ENCODE results near the gene PI4K2B.
"Not testable (repeated sequence)": the region's sequence is repeated elsewhere in the genome, so short reads cannot be mapped to it uniquely, and the experiment has no call there.

The PI4K2B gene

DNA sequence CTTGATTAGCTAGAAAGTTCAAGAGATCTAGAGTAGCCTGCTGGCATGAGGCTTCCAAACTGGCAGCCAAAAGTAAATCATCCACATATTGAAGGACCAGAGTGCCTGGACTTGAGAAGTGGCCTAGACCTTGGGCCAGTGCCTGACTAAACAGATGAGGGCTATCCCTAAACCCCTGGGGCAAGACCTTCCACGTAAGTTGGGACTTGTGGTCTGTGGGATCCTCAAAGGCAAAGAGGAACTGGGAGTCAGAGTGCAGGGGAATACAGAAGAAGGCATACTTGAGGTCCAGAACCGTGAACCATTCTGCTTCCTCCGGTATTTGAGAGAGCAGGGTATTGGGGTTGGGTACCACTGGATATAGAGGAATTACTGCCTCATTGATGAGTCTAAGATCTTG, 8.4 kb downstream of the PI4K2B start:
- not testable (repeated sequence) for DNase-seq (ENCODE audit: low read depth)

DNA sequence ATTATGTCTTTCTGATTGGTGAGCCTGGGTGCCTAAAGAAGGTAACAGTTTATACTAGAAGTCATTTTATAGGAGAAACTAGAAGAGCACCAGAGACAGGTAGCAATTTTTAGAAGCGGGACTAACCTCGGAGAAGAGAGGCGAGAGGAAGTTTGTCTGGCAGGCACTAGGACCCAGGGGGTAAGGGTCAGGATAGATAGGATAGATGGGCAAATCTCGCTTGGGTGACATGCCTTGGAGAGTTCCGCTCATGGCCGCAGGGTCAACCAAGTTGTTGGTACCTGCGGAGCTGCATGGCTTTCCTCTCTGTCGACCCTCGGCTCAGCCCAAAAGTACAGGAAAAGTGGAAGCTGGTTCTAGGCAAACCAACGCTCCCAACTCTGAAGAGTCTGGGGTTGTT, 11.3 kb downstream of the PI4K2B start:
- DNase-seq (ENCODE audit: low read depth) = no peak

DNA sequence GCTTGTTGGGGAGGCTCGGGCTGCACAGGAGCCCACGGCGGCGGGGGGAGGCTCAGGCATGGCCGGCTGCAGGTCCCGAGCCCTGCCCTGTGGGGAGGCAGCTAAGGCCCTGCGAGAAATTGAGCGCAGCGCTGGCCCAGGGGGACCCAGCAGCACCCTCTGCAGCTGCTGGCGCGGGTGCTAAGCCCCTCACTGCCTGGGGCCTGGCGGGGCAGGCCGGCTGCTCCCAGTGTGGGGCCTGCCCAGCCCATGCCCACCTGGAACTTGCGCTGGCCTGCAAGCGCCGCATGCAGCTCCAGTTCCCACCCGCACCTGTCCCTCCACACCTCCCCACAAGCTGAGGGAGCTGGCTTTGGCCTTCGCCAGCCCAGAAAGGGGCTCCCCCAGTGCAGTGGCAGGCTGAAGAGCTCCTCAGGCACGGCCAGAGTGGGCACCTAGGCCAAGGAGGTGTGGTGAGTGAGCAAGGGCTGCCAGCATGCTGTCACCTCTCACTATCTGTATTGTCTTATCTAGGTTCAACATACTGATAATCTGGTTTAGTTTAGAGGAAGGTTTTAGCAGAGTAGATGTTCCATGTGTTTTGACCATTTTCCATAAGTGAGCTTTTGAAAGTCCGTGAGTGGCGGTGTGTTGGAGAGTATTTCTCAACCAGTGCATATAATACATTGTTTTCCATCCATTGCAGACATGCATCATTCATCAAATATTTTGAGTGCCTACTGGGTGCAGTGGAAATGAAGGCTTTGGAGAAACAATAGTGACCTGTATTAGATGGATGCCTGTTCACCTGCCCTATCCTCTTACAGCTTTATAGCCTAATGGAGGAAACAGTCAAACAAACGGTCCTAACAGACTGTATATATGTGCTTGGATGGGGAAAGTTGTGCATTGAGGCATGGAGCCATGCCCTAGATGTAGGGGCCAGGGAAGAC, 13.1 kb downstream of the PI4K2B start:
- DNase-seq (ENCODE audit: low read depth) = no peak

DNA sequence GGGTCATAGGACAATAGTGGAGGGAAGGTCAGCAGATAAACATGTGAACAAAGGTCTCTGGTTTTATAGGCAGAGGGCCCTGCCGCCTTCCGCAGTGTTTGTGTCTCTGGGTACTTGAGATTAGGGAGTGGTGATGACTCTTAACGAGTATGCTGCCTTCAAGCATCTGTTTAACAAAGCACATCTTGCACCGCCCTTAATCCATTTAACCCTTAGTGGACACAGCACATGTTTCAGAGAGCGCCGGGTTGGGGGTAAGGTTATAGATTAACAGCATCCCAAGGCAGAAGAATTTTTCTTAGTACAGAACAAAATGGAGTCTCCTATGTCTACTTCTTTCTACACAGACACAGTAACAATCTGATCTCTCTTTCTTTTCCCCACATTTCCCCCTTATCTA, 15.0 kb downstream of the PI4K2B start:
- not testable (repeated sequence) for DNase-seq (ENCODE audit: low read depth)

- DNase-seq (ENCODE audit: low read depth) = not testable (repeated sequence)
Measured at GRCh38 chr4:25249494-25249893, 15.7 kb downstream of the PI4K2B start.

- no peak for DNase-seq (ENCODE audit: low read depth)
Measured at GRCh38 chr4:25252230-25253070, 18.6 kb downstream of the PI4K2B start.

DNA sequence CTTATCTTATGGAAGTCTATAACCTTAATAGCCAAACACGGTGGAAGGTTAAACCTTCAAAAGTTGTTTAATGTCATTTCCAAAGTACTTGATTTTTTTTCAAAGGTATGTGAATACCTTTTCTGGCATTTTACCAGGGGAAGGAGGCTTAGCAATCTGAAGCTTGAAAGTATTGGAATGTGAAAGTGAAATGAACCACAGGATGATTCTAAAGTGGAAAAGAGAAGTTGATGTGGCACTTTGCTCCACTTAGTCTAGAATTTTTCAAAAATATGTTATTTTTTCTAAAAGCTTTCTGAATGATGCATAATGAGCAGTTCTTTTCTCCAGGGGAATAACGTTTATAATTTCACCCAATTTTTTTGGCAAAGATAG, 19.2 kb downstream of the PI4K2B start:
- DNase-seq (ENCODE audit: low read depth) = no peak

DNA sequence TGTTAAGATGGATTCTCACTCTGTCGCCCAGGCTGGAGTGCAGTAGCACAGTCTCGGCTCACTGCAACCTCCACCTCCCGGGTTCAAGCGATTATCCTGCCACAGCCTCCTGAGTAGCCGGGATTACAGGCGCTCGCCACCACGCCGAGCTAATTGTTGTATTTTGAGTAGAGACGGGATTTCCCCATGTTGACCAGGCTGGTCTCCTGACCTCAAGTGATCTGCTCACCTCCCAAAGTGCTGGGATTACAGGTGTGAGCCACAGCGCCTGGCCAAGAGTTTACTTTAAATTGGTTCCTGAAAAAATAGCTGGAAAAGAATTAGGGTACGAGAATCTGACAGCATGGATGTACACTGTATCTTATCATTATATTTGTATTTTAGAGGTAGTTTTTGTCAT, 20.0 kb downstream of the PI4K2B start:
- not testable (repeated sequence) for DNase-seq (ENCODE audit: low read depth)

- no peak for DNase-seq (ENCODE audit: low read depth)
Measured at GRCh38 chr4:25258980-25259578, 25.2 kb downstream of the PI4K2B start.

- DNase-seq (ENCODE audit: low read depth) = no peak
Measured at GRCh38 chr4:25271866-25272265, 38.0 kb downstream of the PI4K2B start.

DNA sequence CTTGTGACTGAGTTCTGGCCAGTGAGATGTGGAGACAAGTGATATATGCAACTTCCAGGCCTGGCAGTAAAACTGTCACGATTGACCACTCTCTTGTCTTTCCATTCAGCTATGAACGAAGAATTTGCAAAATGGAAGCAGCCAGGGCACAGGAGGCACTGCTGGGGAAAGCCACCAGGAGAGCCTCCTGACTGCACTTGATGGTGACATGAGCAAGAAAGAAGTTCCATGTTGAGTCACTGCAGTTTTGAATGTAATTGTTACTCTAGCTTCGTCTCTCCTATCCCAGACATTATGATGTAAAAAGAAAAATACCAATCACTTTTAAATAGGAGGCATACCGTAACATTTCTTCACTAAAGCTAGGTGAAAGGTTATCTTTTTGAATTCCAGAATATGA, 46.4 kb downstream of the PI4K2B start:
- DNase-seq (ENCODE audit: low read depth) = no peak

DNA sequence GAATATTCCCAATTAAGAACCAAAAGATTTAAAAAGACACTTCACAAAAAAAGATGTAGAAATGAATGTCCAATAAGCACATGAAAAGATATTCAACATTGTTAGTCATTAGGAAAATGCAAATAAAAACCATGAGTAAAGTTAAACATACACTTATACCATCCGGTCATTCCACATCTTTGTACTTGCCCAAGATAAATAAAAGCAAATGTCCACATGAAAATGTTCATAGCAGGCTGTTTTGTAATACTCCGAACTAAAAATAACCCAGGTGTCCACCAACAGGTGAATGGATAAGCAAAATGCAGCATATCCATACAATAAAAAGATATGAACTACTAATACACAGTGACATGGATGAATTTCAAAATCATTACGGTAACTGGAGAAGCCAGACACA, 50.1 kb downstream of the PI4K2B start:
- no peak for DNase-seq (ENCODE audit: low read depth)

DNA sequence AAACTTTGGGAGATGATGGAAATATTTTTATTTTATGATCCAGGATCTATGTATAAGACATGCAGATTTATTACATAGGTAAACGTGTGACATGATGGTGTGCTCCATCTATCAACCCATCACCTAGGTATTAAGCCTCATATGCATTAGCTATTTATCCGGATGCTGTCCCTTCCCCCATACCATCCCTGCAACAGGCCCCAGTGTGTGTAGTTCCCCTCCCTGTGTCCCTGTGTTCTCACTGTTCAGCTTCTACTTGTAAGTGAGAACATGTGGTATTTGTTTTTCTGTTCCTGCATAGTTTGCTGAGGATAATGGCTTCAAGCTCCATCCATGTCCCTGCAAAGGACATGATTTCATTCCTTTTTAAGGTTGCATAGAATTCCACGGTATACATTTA, 50.6 kb downstream of the PI4K2B start:
- DNase-seq (ENCODE audit: low read depth) = no peak

DNA sequence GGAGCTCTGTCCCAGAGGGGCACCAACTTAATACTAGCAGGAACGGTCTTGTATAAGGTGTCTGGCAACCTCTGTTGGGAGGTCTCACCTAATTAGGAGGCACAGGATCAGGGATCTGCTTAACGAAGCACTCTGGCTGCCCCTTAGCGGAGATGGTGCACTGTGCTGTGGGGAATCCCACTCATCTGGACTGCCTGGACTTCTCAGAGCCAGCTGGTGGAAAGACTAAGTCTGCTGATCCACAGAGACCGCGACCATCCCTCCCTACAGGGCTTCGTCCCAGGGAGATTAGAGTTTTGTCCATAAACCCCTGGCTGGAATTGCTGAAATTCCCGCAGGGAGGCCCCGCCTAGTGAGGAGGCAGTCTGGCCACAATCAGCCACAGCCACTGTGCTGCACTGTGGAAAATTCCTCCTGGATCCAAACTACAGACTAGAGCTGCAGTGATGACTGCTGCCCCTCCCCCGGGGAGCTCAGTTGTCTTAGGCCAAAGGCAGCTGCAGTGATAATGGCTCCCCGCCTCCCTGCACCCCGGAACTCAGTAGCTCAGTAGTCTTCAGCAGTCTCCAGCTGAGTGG, 56.7 kb downstream of the PI4K2B start:
- no peak for DNase-seq (ENCODE audit: low read depth)

- DNase-seq (ENCODE audit: low read depth) = no peak
Measured at GRCh38 chr4:25291158-25291733, 57.4 kb downstream of the PI4K2B start.

DNA sequence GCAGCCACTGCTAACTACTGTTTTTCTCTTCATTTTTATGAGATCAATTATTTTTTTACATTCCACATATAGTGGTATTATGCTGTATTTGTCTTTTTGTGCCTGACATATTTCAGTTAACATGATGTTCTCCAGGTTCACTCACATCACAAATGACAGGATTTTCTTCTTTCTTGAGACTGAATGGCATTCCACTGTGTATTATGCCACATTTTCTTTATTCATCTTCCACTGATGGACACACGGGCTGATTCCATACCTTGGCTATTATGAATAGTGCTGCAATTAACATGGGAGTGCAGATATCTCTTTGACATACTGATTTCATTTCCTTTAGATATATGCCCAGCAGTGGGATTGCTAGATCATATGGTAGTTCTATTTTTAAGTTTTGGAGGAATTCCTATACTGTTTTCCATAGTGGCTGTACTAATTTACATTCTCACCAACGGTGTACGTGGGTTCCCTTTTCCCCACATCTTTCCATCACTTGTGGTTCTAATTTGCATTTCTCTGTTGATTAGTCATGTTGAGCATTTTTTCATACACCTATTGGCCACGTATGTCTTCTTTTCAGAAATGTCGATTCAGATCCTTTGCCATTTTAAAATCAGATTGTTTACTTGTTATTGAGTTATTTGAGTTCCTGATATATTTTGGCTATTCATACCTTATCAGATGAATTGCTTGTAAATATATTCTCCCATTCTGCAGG, 63.9 kb downstream of the PI4K2B start:
- no peak for DNase-seq (ENCODE audit: low read depth)

- no peak for DNase-seq (ENCODE audit: low read depth)
Measured at GRCh38 chr4:25299476-25300203, 65.8 kb downstream of the PI4K2B start.

- no peak for DNase-seq (ENCODE audit: low read depth)
Measured at GRCh38 chr4:25301471-25301870, 67.6 kb downstream of the PI4K2B start.

DNA sequence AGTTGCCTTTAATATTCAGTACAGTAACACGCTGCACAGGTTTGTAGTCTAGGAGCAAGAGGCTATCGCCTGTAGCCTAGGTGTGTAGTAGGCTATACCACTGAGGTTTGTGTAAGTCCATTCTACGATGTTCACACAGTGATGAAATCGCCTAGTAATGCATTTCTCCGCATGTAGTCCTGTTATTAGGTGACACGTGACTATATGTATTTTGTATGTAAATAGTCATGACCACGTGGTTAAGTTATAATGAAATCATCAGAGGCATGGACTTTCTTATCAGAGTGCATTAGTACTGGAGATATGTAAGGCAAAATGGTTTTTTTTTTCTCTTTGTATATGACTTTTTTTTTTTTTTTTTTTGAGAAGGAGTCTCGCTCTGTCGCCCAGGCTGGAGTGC, 68.8 kb downstream of the PI4K2B start:
- no peak for DNase-seq (ENCODE audit: low read depth)

GRCh38 chr4:25303578-25303977, 69.7 kb downstream of the PI4K2B start:
- DNase-seq (ENCODE audit: low read depth) = no peak

Measured in T-helper 22 cell (primary cell).